HepG2 (cell line): ENCODE results near the gene AGPAT2. TPM values are rescaled to one million over a fixed set of nuclear protein-coding genes. Genes with fewer than 3 reads are reported as not detected.

ENCODE experiments used
- CC2D1A ChIP-seq: sonication (generic); formaldehyde crosslinking; IDR thresholded peaks from 2 replicates; pipeline ENCODE4 v1.8.1; 2023; ENCODE audit warnings: mild to moderate bottlenecking, missing genetic modification reagents
- CTCF ChIP-seq: sonication (generic); formaldehyde crosslinking; IDR thresholded peaks from 2 replicates; pipeline ENCODE4 v1.5.0; 2020; ENCODE audit warnings: mild to moderate bottlenecking, missing genetic modification reagents, moderate library complexity
- HMG20A ChIP-seq: IDR thresholded peaks from 2 replicates; pipeline ENCODE4 v1.6.1; 2016; ENCODE audit warnings: borderline replicate concordance
- KDM5A ChIP-seq: fragments of 200-600 bp; sonication (generic); IDR thresholded peaks from 2 replicates; pipeline ENCODE4 v1.7.0; 2018; ENCODE audit warnings: antibody characterized with exemption, mild to moderate bottlenecking, low read length, borderline replicate concordance
- MED1 ChIP-seq: sonication (generic); formaldehyde crosslinking; IDR thresholded peaks from 2 replicates; pipeline ENCODE4 v1.4.0; 2020; ENCODE audit warnings: missing genetic modification reagents
- NFKBIZ ChIP-seq: IDR thresholded peaks from 2 replicates; pipeline ENCODE4 v1.6.1; 2018; ENCODE audit warnings: missing genetic modification reagents, missing compliant biosample characterization
- SP4 ChIP-seq: sonication (generic); formaldehyde crosslinking; IDR thresholded peaks from 2 replicates; pipeline ENCODE4 v1.8.1; 2023; ENCODE audit warnings: mild to moderate bottlenecking, missing genetic modification reagents
- TRAFD1 ChIP-seq: sonication (generic); formaldehyde crosslinking; IDR thresholded peaks from 2 replicates; pipeline ENCODE4 v1.5.1; 2020; ENCODE audit warnings: missing genetic modification reagents, mild to moderate bottlenecking, borderline replicate concordance
- ZBTB20 ChIP-seq: sonication (generic); formaldehyde crosslinking; IDR thresholded peaks from 2 replicates; pipeline ENCODE4 v1.8.1; 2023; ENCODE audit warnings: missing genetic modification reagents, low read depth, mild to moderate bottlenecking, borderline replicate concordance
- ZBTB37 ChIP-seq: sonication (generic); formaldehyde crosslinking; IDR thresholded peaks from 2 replicates; pipeline ENCODE4 v1.4.0; 2020; ENCODE audit warnings: mild to moderate bottlenecking, missing genetic modification reagents
- ZBTB43 ChIP-seq: sonication (generic); formaldehyde crosslinking; conservative IDR thresholded peaks from 2 replicates; pipeline ENCODE4 v1.4.0; 2020; ENCODE audit warnings: missing genetic modification reagents
- ZNF263 ChIP-seq: sonication (generic); formaldehyde crosslinking; IDR thresholded peaks from 2 replicates; pipeline ENCODE4 v1.4.0; 2020; ENCODE audit warnings: missing genetic modification reagents
- ZNF335 ChIP-seq: sonication (generic); formaldehyde crosslinking; IDR thresholded peaks from 2 replicates; pipeline ENCODE4 v1.4.0; 2020; ENCODE audit warnings: missing genetic modification reagents
- ZNF451 ChIP-seq: sonication (generic); formaldehyde crosslinking; IDR thresholded peaks from 2 replicates; pipeline ENCODE4 v1.5.0; 2020; ENCODE audit warnings: mild to moderate bottlenecking, missing genetic modification reagents
- ZNF687 ChIP-seq: sonication (generic); formaldehyde crosslinking; IDR thresholded peaks from 2 replicates; pipeline ENCODE4 v1.5.1; 2020; ENCODE audit warnings: mild to moderate bottlenecking, missing genetic modification reagents, moderate library complexity
- polyA plus RNA-seq, 8 experiments: library from polyadenylated mRNA; depleted of rRNA in 3 of 8; stranded (reverse) in 7 of 8; unstranded in 1 of 8; fragments of >200 nt; fragmentation: Illumina TruSeq in 4 of 8; extraction: Trizol in 4 of 8; gene quantifications; 2 replicates each; pipeline versions ENCODE4 v1.2.1 to v1.2.3, GENCODE V29; 2011 to 2016; ENCODE audit warnings: low read depth in 4 of 8, missing spikeins in 1 of 8, mixed read lengths in 1 of 8; ENCODE audit not compliant: insufficient read depth in 1 of 8
- total RNA-seq, 5 experiments: library from RNA; depleted of rRNA; stranded (reverse); fragments of >200 nt; fragmentation: Illumina TruSeq; extraction: Trizol; gene quantifications; 2 replicates each; pipeline ENCODE4 v1.2.3, GENCODE V29; 2016; ENCODE audit warnings: low read depth in 1 of 5

AGPAT2 gene
- total and polyA plus RNA-seq, 2 of the 13 experiments (the other 11 are each of a cell fraction or from before 2014, with no cell fraction given): 3.9 to 25.8 TPM

- TF ChIP-seq CTCF (no peak), ZNF263 (CRISPR knock-in tag) (no peak), SP4 (CRISPR knock-in tag) (no peak), ZNF687 (CRISPR knock-in tag) (peak; percentile 39; the same call in 1 of the 2 replicates), ZBTB20 (CRISPR knock-in tag) (no peak), ZNF335 (CRISPR knock-in tag) (no peak), HMG20A (CRISPR knock-in tag) (peak; percentile 63; the same call in 1 of the 2 replicates), KDM5A (no peak), TRAFD1 (CRISPR knock-in tag) (no peak), MED1 (CRISPR knock-in tag) (peak; percentile 30; the same call in 1 of the 2 replicates), NFKBIZ (CRISPR knock-in tag) (no peak), ZBTB43 (no peak), ZBTB37 (no peak), CC2D1A (no peak), ZNF451 (CRISPR knock-in tag) (no peak)
Observed at GRCh38 chr9:136674786-136675349, 12.4 kb downstream of the AGPAT2 start (continued).
